Lung (tissue), 12 donors: Measurements from ENCODE around the gene IGF2R. TPM values are rescaled to one million over a fixed set of nuclear protein-coding genes. Genes with fewer than 3 reads are reported as not detected.

ENCODE experiments used
- ATAC-seq: fragments of 200-7000 bp; cut with Tn5 transposase; one replicate; pipeline ENCODE4 v1.9.1; 2020; ENCODE audit warnings: moderate number of reproducible peaks; ENCODE audit not compliant: insufficient read depth, low FRiP score
- DNase-seq, 3 donors: peaks; one replicate each; pipeline ENCODE4 v3.0.0-alpha.2; 2013 to 2017
- H3K27ac ChIP-seq, 2 donors: one replicate each; pipeline ENCODE4 v1.5.1; 2013; ENCODE audit warnings: mild to moderate bottlenecking in 2 of 2, moderate library complexity in 2 of 2, control low read depth in 1 of 2, inconsistent platforms in 1 of 2, low read depth in 1 of 2, low read length in 1 of 2
- H3K27me3 ChIP-seq, 3 donors: one replicate each; pipeline ENCODE4 v1.5.1; 2013; ENCODE audit warnings: low read length in 2 of 3; ENCODE audit not compliant: control insufficient read depth in 3 of 3, insufficient read depth in 3 of 3
- H3K36me3 ChIP-seq, 4 donors: one replicate each; pipeline ENCODE4 v1.5.1; 2013; ENCODE audit warnings: low read length in 4 of 4, mild to moderate bottlenecking in 1 of 4, moderate library complexity in 1 of 4; ENCODE audit not compliant: control insufficient read depth in 4 of 4, insufficient read depth in 4 of 4
- H3K4me1 ChIP-seq, 5 donors: one replicate each; pipeline ENCODE4 v1.5.1; 2013; ENCODE audit warnings: low read length in 5 of 5, mild to moderate bottlenecking in 2 of 5, moderate library complexity in 1 of 5; ENCODE audit not compliant: control insufficient read depth in 5 of 5, insufficient read depth in 5 of 5
- H3K4me3 ChIP-seq: one replicate; pipeline ENCODE4 v1.5.1; 2013; ENCODE audit warnings: mild to moderate bottlenecking, control low read depth, moderate library complexity
- H3K9ac ChIP-seq, 2 donors: one replicate each; pipeline ENCODE4 v1.5.1; 2013; ENCODE audit warnings: low read length in 2 of 2, control low read depth in 1 of 2; ENCODE audit not compliant: insufficient read depth in 1 of 2
- H3K9me3 ChIP-seq, 4 donors: one replicate each; pipeline ENCODE4 v1.5.1; 2013; ENCODE audit warnings: low read length in 3 of 4, mild to moderate bottlenecking in 1 of 4, moderate library complexity in 1 of 4; ENCODE audit not compliant: control insufficient read depth in 4 of 4, insufficient read depth in 3 of 4
- WGBS, 2 donors: extraction: QIAGEN DNeasy Blood & Tissue Kit; methylation state at CpG; one replicate each; pipeline ENCODE4 v1.1.7; 2013; 5-methylcytosine and 5-hydroxymethylcytosine counted together
- polyA plus RNA-seq, 2 donors: library from polyadenylated mRNA; stranded (reverse); fragments of 200-250 nt; gene quantifications; one replicate each; pipeline ENCODE4 v1.2.1, GENCODE V29; 2013
- total RNA-seq, 2 donors: library from RNA; depleted of rRNA in 1 of 2; stranded (reverse); fragments of >200 nt in 1 of 2; gene quantifications; one replicate each; pipeline ENCODE4 v1.2.1, GENCODE V29; 2014 to 2021
- TF ChIP-seq, protein P1 (sequence below): IDR thresholded peaks from 2 replicates; pipeline ENCODE4 v1.5.1; 2012; ENCODE audit warnings: mild to moderate bottlenecking; ENCODE audit errors: control extremely low read depth, extremely low read depth
- donor health status: control.
- donor health status: control.
- donor health status: Bipolar disorder and iron deficiency.
- donor health status: healthy.
- donor health status: DM: yes; HTN: yes; CAD: no.

The IGF2R gene
- total and polyA plus RNA-seq, 4 donors, result 30.0 to 125 (median 92.6) TPM

- Histone ChIP-seq H3K27me3 (no peaks in the 10 kb centered on the region), H3K27ac (no peak overlapping the region), H3K9me3 (peaks cover 0 to 2% (median 0%) of the 10 kb centered on the region in 4 donors), H3K9ac (no peak overlapping the region), H3K4me1 (no peaks in the 10 kb centered on the region), H3K36me3 (peaks cover 14 to 63% (median 33%) of the 10 kb centered on the region in 4 donors), H3K4me3 (no peak overlapping the region)
- 96 to 97% methylated on average over 12 of the region's 12 CpGs for WGBS, 2 donors
- ATAC-seq (no peak), DNase-seq (no peak)
- TF ChIP-seq, protein P1, sequence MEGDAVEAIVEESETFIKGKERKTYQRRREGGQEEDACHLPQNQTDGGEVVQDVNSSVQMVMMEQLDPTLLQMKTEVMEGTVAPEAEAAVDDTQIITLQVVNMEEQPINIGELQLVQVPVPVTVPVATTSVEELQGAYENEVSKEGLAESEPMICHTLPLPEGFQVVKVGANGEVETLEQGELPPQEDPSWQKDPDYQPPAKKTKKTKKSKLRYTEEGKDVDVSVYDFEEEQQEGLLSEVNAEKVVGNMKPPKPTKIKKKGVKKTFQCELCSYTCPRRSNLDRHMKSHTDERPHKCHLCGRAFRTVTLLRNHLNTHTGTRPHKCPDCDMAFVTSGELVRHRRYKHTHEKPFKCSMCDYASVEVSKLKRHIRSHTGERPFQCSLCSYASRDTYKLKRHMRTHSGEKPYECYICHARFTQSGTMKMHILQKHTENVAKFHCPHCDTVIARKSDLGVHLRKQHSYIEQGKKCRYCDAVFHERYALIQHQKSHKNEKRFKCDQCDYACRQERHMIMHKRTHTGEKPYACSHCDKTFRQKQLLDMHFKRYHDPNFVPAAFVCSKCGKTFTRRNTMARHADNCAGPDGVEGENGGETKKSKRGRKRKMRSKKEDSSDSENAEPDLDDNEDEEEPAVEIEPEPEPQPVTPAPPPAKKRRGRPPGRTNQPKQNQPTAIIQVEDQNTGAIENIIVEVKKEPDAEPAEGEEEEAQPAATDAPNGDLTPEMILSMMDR, result no peak
These were observed 110.8 kb downstream of the IGF2R start for GRCh38 chr6:160079686-160080043.

DNA sequence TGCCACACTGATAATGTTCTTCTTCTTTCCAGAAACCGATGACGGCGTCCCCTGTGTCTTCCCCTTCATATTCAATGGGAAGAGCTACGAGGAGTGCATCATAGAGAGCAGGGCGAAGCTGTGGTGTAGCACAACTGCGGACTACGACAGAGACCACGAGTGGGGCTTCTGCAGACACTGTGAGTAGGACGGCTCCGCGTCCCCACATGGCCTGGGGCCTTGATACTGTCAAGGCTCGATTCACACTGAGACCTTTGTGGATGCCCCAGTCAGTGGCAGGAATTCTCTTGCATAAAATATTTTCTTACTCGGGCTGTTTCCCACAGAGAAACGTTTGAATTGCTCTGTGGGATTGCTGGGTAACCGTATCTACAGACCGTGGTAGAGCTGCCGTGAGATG is 111.2 kb downstream of the IGF2R start:
- TF ChIP-seq, protein P1, result no peak
- Histone ChIP-seq H3K27ac (no peak overlapping the region), H3K4me1 (no peaks in the 10 kb centered on the region), H3K4me3 (no peak overlapping the region), H3K9me3 (peaks cover 0 to 2% (median 0%) of the 10 kb centered on the region in 4 donors), H3K27me3 (no peaks in the 10 kb centered on the region), H3K9ac (no peak overlapping the region), H3K36me3 (peaks cover 18 to 63% (median 37%) of the 10 kb centered on the region in 4 donors)
- no peak for ATAC-seq
- WGBS, 2 donors, result 97 to 98% methylated on average over 17 of the region's 17 CpGs
- DNase-seq, result no peak

DNA sequence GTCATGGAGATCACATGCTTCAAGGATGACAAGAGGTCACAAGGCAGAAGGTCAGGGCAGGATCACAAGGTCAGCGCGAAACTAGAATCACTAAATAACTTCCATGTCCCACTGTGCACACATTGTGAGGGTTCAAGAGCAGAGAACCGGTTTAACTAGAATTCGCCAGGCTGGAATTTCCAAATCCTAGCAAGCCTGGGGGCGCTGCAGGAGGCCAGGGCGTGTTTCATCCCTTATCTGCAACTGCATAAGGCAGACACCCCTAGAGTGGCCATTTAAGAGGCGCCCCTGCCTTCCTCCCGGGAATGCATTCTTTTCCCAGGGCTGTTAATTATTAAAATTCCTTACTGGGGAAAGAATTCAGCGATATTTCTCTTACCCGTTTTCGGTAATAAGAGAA is 112.5 kb downstream of the IGF2R start:
- 83 to 94% methylated on average over 11 of the region's 11 CpGs for WGBS, 2 donors
- no peak overlapping the region for H3K4me3 ChIP-seq
- TF ChIP-seq, protein P1, result no peak
- H3K9ac ChIP-seq, result no peak overlapping the region
- H3K4me1 ChIP-seq, result no peaks in the 10 kb centered on the region
- DNase-seq (no peak), ATAC-seq (no peak)
- peaks cover 0 to 2% (median 0%) of the 10 kb centered on the region in 4 donors for H3K9me3 ChIP-seq
- H3K27ac ChIP-seq, result no peak overlapping the region
- peaks cover 20 to 65% (median 38%) of the 10 kb centered on the region in 4 donors for H3K36me3 ChIP-seq
- H3K27me3 ChIP-seq, result no peaks in the 10 kb centered on the region

GRCh38 chr6:160082627-160083026 is 113.7 kb downstream of the IGF2R start:
- no peaks in the 10 kb centered on the region for H3K4me1 ChIP-seq
- no peak overlapping the region for H3K27ac ChIP-seq
- TF ChIP-seq, protein P1, result no peak
- H3K36me3 ChIP-seq, result peaks cover 14 to 68% (median 38%) of the 10 kb centered on the region in 4 donors
- no peaks in the 10 kb centered on the region for H3K27me3 ChIP-seq
- DNase-seq (no peak), ATAC-seq (no peak)
- 88 to 96% methylated on average over 8 of the region's 8 CpGs for WGBS, 2 donors
- no peak overlapping the region for H3K4me3 ChIP-seq
- H3K9me3 ChIP-seq, result peaks cover 0 to 2% (median 0%) of the 10 kb centered on the region in 4 donors
- H3K9ac ChIP-seq, result no peak overlapping the region
